Vagina (tissue), 2 donors: Measurements from ENCODE around the gene UBE2F. TPM values are rescaled to one million over a fixed set of nuclear protein-coding genes. Genes with fewer than 3 reads are reported as not detected.

ENCODE experiments used
- DNase-seq, 2 donors: peaks; one replicate each; pipeline ENCODE4 v3.0.0-alpha.2; 2017; ENCODE audit errors: extremely low spot score in 2 of 2
- H3K27ac ChIP-seq: fragments of 200-600 bp; sonication (generic); one replicate; pipeline ENCODE4 v1.5.1; 2019
- H3K27me3 ChIP-seq: fragments of 200-600 bp; sonication (generic); one replicate; pipeline ENCODE4 v1.5.1; 2019
- H3K36me3 ChIP-seq, 2 donors: fragments of 200-600 bp; sonication (generic); one replicate each; pipeline ENCODE4 v1.5.1; 2017 to 2019
- H3K4me1 ChIP-seq: fragments of 200-600 bp; sonication (generic); one replicate; pipeline ENCODE4 v1.5.1; 2019
- H3K4me3 ChIP-seq, 2 donors: fragments of 200-600 bp; sonication (generic); 1 replicate in 1 of 2; 2 replicates in 1 of 2; pipeline ENCODE4 v1.5.1; 2016 to 2019
- H3K9me3 ChIP-seq: fragments of 200-600 bp; sonication (generic); one replicate; pipeline ENCODE4 v1.5.1; 2019
- CTCF ChIP-seq, 3 experiments: fragments of 450-650 bp in 2 of 3; fragments of 200-600 bp in 1 of 3; sonication (generic) in 1 of 3; IDR thresholded peaks; one replicate each; pipeline ENCODE4 v1.5.1; 2017 to 2019; ENCODE audit warnings: antibody characterized with exemption in 3 of 3, mild to moderate bottlenecking in 2 of 3, moderate library complexity in 2 of 3
- POLR2A ChIP-seq, 2 donors: fragments of 450-650 bp; IDR thresholded peaks; one replicate each; pipeline ENCODE4 v1.6.1; 2017; ENCODE audit warnings: antibody characterized with exemption in 2 of 2, mild to moderate bottlenecking in 2 of 2, moderate library complexity in 2 of 2
- POLR2AphosphoS5 ChIP-seq, 2 donors: sonication (generic); formaldehyde crosslinking; IDR thresholded peaks; one replicate each; pipeline ENCODE4 v1.9.0; 2017; ENCODE audit warnings: antibody characterized with exemption in 2 of 2, mild to moderate bottlenecking in 2 of 2, low read depth in 1 of 2; ENCODE audit not compliant: insufficient read depth in 1 of 2
- intact Hi-C: fragments of 100-400 bp; cut with DNase I; formaldehyde crosslinking; loops from one replicate; pipeline ENCODE4 v1.15.1; 2023
- total RNA-seq: library from RNA; depleted of rRNA; stranded (reverse); fragments of >200 nt; gene quantifications from one replicate; pipeline ENCODE4 v1.2.3, GENCODE V29; 2016

UBE2F gene
- total RNA-seq, 1 donor from 2014 or later, result 57.0 TPM

GRCh38 chr2:238027591-238028415 lies 61.0 kb downstream of the UBE2F start:
- intact Hi-C loops, result no loop called here
- Histone ChIP-seq H3K4me3 (no peak overlapping the region), H3K4me1 (no peaks in the 10 kb centered on the region), H3K9me3 (no peaks in the 10 kb centered on the region), H3K36me3 (peaks cover 0 to 30% of the 10 kb centered on the region in 2 donors), H3K27ac (no peak overlapping the region), H3K27me3 (no peaks in the 10 kb centered on the region)
- TF ChIP-seq POLR2A (IDR thresholded peaks at IDR 0.05) (no peak), CTCF (IDR thresholded peaks at IDR 0.05) (no peak), POLR2AphosphoS5 (IDR thresholded peaks at IDR 0.05; ENCODE audit: insufficient read depth in 1 of 2, low read depth in 1 of 2) (no peak)
- no peak for DNase-seq

- H3K9me3 ChIP-seq, result no peaks in the 10 kb centered on the region
- peaks cover 0 to 30% of the 10 kb centered on the region in 2 donors for H3K36me3 ChIP-seq
- no peak for TF ChIP-seq CTCF (IDR thresholded peaks at IDR 0.05)
- no peak for TF ChIP-seq POLR2AphosphoS5 (IDR thresholded peaks at IDR 0.05; ENCODE audit: insufficient read depth in 1 of 2, low read depth in 1 of 2)
- no peak for TF ChIP-seq POLR2A (IDR thresholded peaks at IDR 0.05)
- H3K27ac ChIP-seq, result no peak overlapping the region
- H3K27me3 ChIP-seq, result no peaks in the 10 kb centered on the region
- no peak overlapping the region for H3K4me3 ChIP-seq
- H3K4me1 ChIP-seq, result no peaks in the 10 kb centered on the region
- DNase-seq, result peak in 1 of 2 donors; percentile 13
- intact Hi-C loops, result no loop called here
Observed at GRCh38 chr2:238029853-238030252, 63.0 kb downstream of the UBE2F start.

GRCh38 chr2:238030422-238031155 lies 63.8 kb downstream of the UBE2F start:
- H3K36me3 ChIP-seq, result peaks cover 0 to 30% of the 10 kb centered on the region in 2 donors

GRCh38 chr2:238031751-238032150 lies 64.9 kb downstream of the UBE2F start:
- H3K36me3 ChIP-seq, result peaks cover 0 to 26% of the 10 kb centered on the region in 2 donors
- H3K4me3 ChIP-seq, result no peak overlapping the region
- intact Hi-C loops, result no loop called here
- no peak for DNase-seq
- H3K4me1 ChIP-seq, result no peaks in the 10 kb centered on the region
- TF ChIP-seq CTCF (IDR thresholded peaks at IDR 0.05) (no peak), POLR2AphosphoS5 (IDR thresholded peaks at IDR 0.05; ENCODE audit: insufficient read depth in 1 of 2, low read depth in 1 of 2) (no peak), POLR2A (IDR thresholded peaks at IDR 0.05) (no peak)
- H3K27me3 ChIP-seq, result no peaks in the 10 kb centered on the region
- H3K9me3 ChIP-seq, result no peaks in the 10 kb centered on the region
- no peak overlapping the region for H3K27ac ChIP-seq

More at GRCh38 chr2:238030422-238031155, 63.8 kb downstream of the UBE2F start:
- H3K4me1 ChIP-seq, result no peaks in the 10 kb centered on the region
- DNase-seq, result no peak
- intact Hi-C loops, result no loop called here
- no peak for TF ChIP-seq CTCF (IDR thresholded peaks at IDR 0.05)
- TF ChIP-seq POLR2AphosphoS5 (IDR thresholded peaks at IDR 0.05; ENCODE audit: insufficient read depth in 1 of 2, low read depth in 1 of 2), result no peak
- TF ChIP-seq POLR2A (IDR thresholded peaks at IDR 0.05), result no peak
- H3K27me3 ChIP-seq, result no peaks in the 10 kb centered on the region
- no peaks in the 10 kb centered on the region for H3K9me3 ChIP-seq
- H3K27ac ChIP-seq, result no peak overlapping the region
- no peak overlapping the region for H3K4me3 ChIP-seq
